GM20000 (cell line): ENCODE measurements around the gene IL1R2.

Experiments
- DNase-seq: peaks from one replicate; pipeline ENCODE4 v3.0.0; 2012; ENCODE audit warnings: low spot score
- CTCF ChIP-seq: IDR thresholded peaks from 2 replicates; pipeline ENCODE4 v1.5.1; 2012; ENCODE audit warnings: mild to moderate bottlenecking, control low read depth; ENCODE audit errors: extremely low read depth, missing control alignments

IL1R2 gene

GRCh38 chr2:102005989-102006885, 14.5 kb downstream of the IL1R2 start:
- TF ChIP-seq CTCF: peak; percentile 57
- peak; percentile 60 for DNase-seq

GRCh38 chr2:102006886-102007278, 15.1 kb downstream of the IL1R2 start:
- TF ChIP-seq CTCF: no peak
- DNase-seq: no peak

GRCh38 chr2:102008490-102008889, 16.7 kb downstream of the IL1R2 start:
- DNase-seq: no peak
- no peak for TF ChIP-seq CTCF

- no peak for TF ChIP-seq CTCF
- DNase-seq: no peak
Measured at GRCh38 chr2:102009557-102009956, 17.8 kb downstream of the IL1R2 start.

- no peak for TF ChIP-seq CTCF
- no peak for DNase-seq
Measured at GRCh38 chr2:102010902-102011301, 19.1 kb downstream of the IL1R2 start.

GRCh38 chr2:102012061-102012614, 20.4 kb downstream of the IL1R2 start:
- no peak for TF ChIP-seq CTCF
- no peak for DNase-seq
